ENCODE measurements around the gene C1QL1.
A peak's percentile ranks its signal among the peaks of the same experiment; 100 is the strongest.

C1QL1 gene

GRCh38 chr17:44968225-44969143, at the start of gene C1QL1:
TSS of gene C1QL1 (minus strand) at chr17:44968303. CDS start at chr17:44968048, 255 bp downstream.
- Histone ChIP-seq H3K79me2 (ENCODE audit: control insufficient read depth, insufficient read depth, low read length, unreplicated experiment) (no peaks in the 10 kb centered on the region), H3K27me3 (ENCODE audit: insufficient read depth, low read length) (peaks cover 38% of the 10 kb centered on the region), H3K4me3 (ENCODE audit: low read depth, low read length) (peak within 1 kb of the TSS; percentile 71), H3K4me1 (ENCODE audit: control insufficient read depth, insufficient read depth, low read length, unreplicated experiment) (peaks cover 19% of the 10 kb centered on the region), H3K27ac (ENCODE audit: low read depth, low read length) (no peak within 1 kb of the TSS), H3K36me3 (ENCODE audit: insufficient read depth, low read length) (no peaks in the 10 kb centered on the region), H2AFZ (ENCODE audit: low read length, unreplicated experiment) (peak within 1 kb of the TSS; percentile 34)

DNA sequence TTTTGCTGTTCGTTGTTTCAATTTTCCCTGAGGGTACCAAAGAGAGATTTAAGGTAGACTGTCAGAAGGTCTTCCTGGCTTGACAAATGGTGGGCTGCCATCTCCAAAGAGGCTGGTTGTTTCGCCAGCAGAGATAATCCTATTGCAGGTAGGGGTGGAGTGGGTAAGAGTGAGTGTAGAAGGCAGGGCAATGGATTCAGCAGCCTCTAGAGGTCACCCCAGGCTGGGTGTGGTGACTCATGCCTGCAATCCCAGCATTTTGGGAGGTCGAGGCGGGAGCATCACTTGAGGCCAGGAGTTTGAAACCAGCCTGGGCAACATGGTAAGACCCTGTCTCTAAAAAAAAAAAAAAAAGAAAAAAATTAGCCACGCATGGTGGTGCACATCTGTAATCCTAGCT, 48.7 kb upstream of the C1QL1 start:
- Histone ChIP-seq H3K36me3 (ENCODE audit: insufficient read depth, low read length) (no peaks in the 10 kb centered on the region), H3K27ac (ENCODE audit: low read depth, low read length) (no peak overlapping the region), H3K27me3 (ENCODE audit: insufficient read depth, low read length) (no peaks in the 10 kb centered on the region), H2AFZ (ENCODE audit: low read length, unreplicated experiment) (no peak overlapping the region), H3K4me3 (ENCODE audit: low read depth, low read length) (no peak overlapping the region), H3K4me1 (ENCODE audit: control insufficient read depth, insufficient read depth, low read length, unreplicated experiment) (peaks cover 20% of the 10 kb centered on the region), H3K79me2 (ENCODE audit: control insufficient read depth, insufficient read depth, low read length, unreplicated experiment) (no peaks in the 10 kb centered on the region)

DNA sequence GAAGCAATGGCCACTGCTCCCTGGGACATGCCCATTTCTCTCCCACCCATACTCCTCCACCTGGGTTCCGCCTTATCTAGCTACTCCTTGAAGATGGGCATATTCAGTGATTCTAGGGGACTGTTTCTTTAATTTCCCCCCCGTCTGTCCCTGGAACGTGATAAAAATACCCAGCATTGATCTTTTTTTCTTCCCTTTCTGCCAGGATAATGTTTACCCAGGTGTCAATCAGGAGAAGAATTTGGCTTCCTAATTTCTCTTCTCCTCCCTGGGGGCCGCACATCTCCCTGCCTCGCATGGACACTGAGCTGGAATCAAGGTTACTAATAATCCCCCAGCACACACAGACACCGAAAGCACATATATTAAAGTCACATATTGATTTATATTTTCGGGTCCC, 48.1 kb upstream of the C1QL1 start:
- Histone ChIP-seq H3K4me1 (ENCODE audit: control insufficient read depth, insufficient read depth, low read length, unreplicated experiment) (peaks cover 14% of the 10 kb centered on the region), H3K27ac (ENCODE audit: low read depth, low read length) (no peak overlapping the region), H3K4me3 (ENCODE audit: low read depth, low read length) (no peak overlapping the region), H2AFZ (ENCODE audit: low read length, unreplicated experiment) (no peak overlapping the region), H3K27me3 (ENCODE audit: insufficient read depth, low read length) (no peaks in the 10 kb centered on the region), H3K36me3 (ENCODE audit: insufficient read depth, low read length) (no peaks in the 10 kb centered on the region), H3K79me2 (ENCODE audit: control insufficient read depth, insufficient read depth, low read length, unreplicated experiment) (no peaks in the 10 kb centered on the region)

DNA sequence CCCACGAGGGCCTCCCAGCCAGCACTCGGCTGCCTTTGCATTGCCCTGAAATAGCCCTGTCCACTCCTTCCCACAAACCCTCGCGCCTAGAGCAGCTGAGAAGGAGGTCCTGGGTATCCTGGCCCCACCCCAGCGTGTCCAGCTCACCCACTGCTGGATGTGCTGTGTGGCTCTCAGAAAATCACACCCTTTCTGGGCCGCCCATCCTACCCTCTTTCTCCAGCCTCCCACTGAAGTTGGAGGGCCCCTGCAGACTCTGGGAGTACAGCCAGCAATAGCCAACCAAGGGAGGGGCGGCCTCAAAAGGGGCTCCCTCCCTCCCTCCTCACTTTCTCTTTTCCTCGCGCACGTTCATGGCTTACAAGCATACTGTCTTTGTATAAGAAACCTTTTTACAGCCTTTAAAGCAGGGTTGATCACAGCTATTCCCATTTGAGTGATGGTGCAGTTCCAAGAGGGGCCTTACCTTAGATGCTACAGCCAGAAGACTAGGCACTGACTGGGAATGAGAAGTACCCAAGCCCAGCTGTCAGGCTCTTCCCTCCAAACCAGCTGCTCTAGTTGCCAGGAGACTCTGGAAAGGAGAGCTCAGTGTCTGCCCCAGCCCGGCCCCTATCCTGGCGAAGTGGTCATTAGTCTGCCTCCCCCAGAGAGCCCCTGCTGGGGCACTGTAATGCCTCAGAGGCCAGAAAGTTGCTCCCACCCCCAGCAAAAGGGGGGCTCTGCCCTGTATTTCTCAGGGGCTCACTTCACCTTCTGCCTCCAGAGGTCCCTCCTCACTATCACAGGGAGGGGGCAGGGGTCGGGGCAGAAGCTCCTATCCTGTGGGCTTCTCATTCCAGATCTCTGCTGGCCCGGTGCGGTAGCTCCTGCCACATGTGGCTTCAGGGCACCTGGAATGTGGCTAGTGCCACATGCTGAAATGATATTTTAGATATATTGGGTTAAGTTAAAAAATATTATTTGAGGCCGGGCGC, 45.2 kb upstream of the C1QL1 start:
- Histone ChIP-seq H2AFZ (ENCODE audit: low read length, unreplicated experiment) (no peak overlapping the region), H3K36me3 (ENCODE audit: insufficient read depth, low read length) (no peaks in the 10 kb centered on the region), H3K27me3 (ENCODE audit: insufficient read depth, low read length) (no peaks in the 10 kb centered on the region), H3K79me2 (ENCODE audit: control insufficient read depth, insufficient read depth, low read length, unreplicated experiment) (no peaks in the 10 kb centered on the region), H3K4me1 (ENCODE audit: control insufficient read depth, insufficient read depth, low read length, unreplicated experiment) (peaks cover 4% of the 10 kb centered on the region), H3K27ac (ENCODE audit: low read depth, low read length) (no peak overlapping the region), H3K4me3 (ENCODE audit: low read depth, low read length) (no peak overlapping the region)

- Histone ChIP-seq H3K4me3 (ENCODE audit: low read depth, low read length) (no peak overlapping the region), H2AFZ (ENCODE audit: low read length, unreplicated experiment) (no peak overlapping the region), H3K27ac (ENCODE audit: low read depth, low read length) (no peak overlapping the region), H3K4me1 (ENCODE audit: control insufficient read depth, insufficient read depth, low read length, unreplicated experiment) (no peaks in the 10 kb centered on the region), H3K36me3 (ENCODE audit: insufficient read depth, low read length) (no peaks in the 10 kb centered on the region), H3K27me3 (ENCODE audit: insufficient read depth, low read length) (no peaks in the 10 kb centered on the region), H3K79me2 (ENCODE audit: control insufficient read depth, insufficient read depth, low read length, unreplicated experiment) (no peaks in the 10 kb centered on the region)
These were observed 43.7 kb upstream of the C1QL1 start for GRCh38 chr17:45011767-45012166.

DNA sequence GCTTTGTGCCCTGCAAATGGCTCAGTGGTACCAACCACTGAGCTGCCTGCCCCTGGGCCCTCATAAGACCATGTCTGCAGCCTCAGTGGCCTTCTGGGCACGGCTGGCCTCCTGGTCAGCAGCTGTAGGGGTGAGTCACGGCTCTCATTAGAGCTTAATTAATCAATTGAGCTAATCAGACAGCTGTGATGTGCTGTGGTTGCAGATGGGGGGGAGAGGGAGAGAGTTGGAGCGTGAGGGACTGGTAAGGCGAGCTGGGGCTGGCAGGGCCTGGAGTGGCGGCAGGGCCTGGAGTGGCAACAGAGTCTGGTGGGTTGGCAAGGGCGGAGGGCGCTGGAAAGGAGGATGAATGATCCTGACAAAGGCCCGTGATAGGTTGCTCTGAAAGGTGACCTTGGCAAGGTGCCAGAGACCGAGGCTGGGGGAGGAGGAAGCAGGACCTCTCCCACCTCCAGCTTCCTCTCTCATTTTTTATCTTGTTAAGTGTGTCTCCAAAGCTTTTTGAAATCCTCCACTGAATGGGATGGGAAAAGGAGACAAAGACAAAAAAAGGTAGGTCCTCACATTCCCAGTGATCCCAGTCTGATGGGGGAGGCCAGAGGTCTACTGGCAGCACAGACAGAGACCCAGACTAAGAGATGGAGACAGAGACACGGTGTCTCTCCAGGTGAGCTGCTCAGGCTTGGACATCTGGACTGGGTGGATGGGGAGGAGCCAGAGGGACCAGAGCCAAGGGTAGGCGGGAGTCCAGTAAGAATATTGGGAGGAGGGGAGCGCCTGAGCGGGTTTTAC, 41.8 kb upstream of the C1QL1 start:
- Histone ChIP-seq H3K36me3 (ENCODE audit: insufficient read depth, low read length) (no peaks in the 10 kb centered on the region), H3K27ac (ENCODE audit: low read depth, low read length) (no peak overlapping the region), H3K4me3 (ENCODE audit: low read depth, low read length) (no peak overlapping the region), H2AFZ (ENCODE audit: low read length, unreplicated experiment) (no peak overlapping the region), H3K79me2 (ENCODE audit: control insufficient read depth, insufficient read depth, low read length, unreplicated experiment) (no peaks in the 10 kb centered on the region), H3K4me1 (ENCODE audit: control insufficient read depth, insufficient read depth, low read length, unreplicated experiment) (no peaks in the 10 kb centered on the region), H3K27me3 (ENCODE audit: insufficient read depth, low read length) (peaks cover 7% of the 10 kb centered on the region; the same call in 1 of the 2 replicates)

- no peaks in the 10 kb centered on the region for H3K36me3 ChIP-seq (ENCODE audit: insufficient read depth, low read length)
These were observed 40.1 kb upstream of the C1QL1 start for GRCh38 chr17:45008216-45008615.

DNA sequence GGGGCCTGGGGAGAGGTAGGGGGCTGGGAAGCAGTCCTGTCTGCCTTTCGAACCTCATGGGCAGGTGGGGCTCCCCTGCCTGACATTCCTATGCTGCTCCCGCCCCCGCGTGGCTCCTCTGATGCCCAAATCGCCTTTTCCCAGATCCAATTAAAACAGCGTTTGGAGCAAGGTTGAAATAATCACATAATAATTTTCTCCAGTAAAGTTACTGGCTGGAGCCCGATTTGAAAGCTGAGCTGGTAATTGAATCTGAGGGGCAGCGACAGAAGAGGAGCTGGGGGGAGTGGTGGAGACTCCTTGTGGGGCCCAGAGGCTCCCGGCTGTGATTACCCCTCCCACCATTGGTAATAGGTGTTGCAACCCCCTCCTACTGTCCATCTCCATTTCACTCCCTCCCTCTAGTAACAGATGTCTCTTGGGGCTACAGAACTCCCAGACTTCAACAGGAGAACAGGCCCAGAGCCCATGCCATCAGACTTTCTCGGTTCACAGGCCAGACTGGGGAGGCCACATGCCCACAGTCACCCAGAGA, 38.9 kb upstream of the C1QL1 start:
- H3K27me3 ChIP-seq (ENCODE audit: insufficient read depth, low read length) = peaks cover 7% of the 10 kb centered on the region; the same call in 1 of the 2 replicates
- H3K27ac ChIP-seq (ENCODE audit: low read depth, low read length) = no peak overlapping the region

More at GRCh38 chr17:45008216-45008615, 40.1 kb upstream of the C1QL1 start:
- H2AFZ ChIP-seq (ENCODE audit: low read length, unreplicated experiment) = no peak overlapping the region
- no peak overlapping the region for H3K27ac ChIP-seq (ENCODE audit: low read depth, low read length)
- no peaks in the 10 kb centered on the region for H3K79me2 ChIP-seq (ENCODE audit: control insufficient read depth, insufficient read depth, low read length, unreplicated experiment)
- no peak overlapping the region for H3K4me3 ChIP-seq (ENCODE audit: low read depth, low read length)
- peaks cover 7% of the 10 kb centered on the region; the same call in 1 of the 2 replicates for H3K27me3 ChIP-seq (ENCODE audit: insufficient read depth, low read length)
- H3K4me1 ChIP-seq (ENCODE audit: control insufficient read depth, insufficient read depth, low read length, unreplicated experiment) = no peaks in the 10 kb centered on the region

DNA sequence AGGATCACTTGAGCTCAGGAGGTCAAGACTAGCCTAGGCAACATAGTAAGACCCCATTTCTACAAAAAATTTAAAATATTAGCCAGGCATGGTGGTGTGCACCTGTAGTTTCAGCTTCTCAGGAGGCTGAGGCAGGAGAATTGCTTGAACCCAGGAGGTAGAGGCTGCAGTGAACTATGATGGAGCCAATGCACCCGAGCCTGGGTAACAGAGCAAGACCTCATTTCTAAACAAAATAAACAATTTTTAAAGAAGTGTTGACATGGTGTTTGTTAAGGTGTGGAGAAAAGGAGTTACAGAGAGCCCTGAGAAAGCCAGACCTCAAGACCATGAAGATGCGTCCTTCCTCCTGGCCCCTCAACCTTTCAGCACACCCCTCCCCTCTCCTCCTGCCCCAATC, 37.6 kb upstream of the C1QL1 start:
- H3K27ac ChIP-seq (ENCODE audit: low read depth, low read length) = no peak overlapping the region
- no peak overlapping the region for H2AFZ ChIP-seq (ENCODE audit: low read length, unreplicated experiment)
- peaks cover 7% of the 10 kb centered on the region; the same call in 1 of the 2 replicates for H3K27me3 ChIP-seq (ENCODE audit: insufficient read depth, low read length)
- H3K79me2 ChIP-seq (ENCODE audit: control insufficient read depth, insufficient read depth, low read length, unreplicated experiment) = no peaks in the 10 kb centered on the region
- H3K36me3 ChIP-seq (ENCODE audit: insufficient read depth, low read length) = no peaks in the 10 kb centered on the region
- no peak overlapping the region for H3K4me3 ChIP-seq (ENCODE audit: low read depth, low read length)
- no peaks in the 10 kb centered on the region for H3K4me1 ChIP-seq (ENCODE audit: control insufficient read depth, insufficient read depth, low read length, unreplicated experiment)

More for the DNA sequence above, 38.9 kb upstream of the C1QL1 start:
- Histone ChIP-seq H2AFZ (ENCODE audit: low read length, unreplicated experiment) (no peak overlapping the region), H3K36me3 (ENCODE audit: insufficient read depth, low read length) (no peaks in the 10 kb centered on the region), H3K4me1 (ENCODE audit: control insufficient read depth, insufficient read depth, low read length, unreplicated experiment) (no peaks in the 10 kb centered on the region), H3K4me3 (ENCODE audit: low read depth, low read length) (no peak overlapping the region), H3K79me2 (ENCODE audit: control insufficient read depth, insufficient read depth, low read length, unreplicated experiment) (no peaks in the 10 kb centered on the region)

DNA sequence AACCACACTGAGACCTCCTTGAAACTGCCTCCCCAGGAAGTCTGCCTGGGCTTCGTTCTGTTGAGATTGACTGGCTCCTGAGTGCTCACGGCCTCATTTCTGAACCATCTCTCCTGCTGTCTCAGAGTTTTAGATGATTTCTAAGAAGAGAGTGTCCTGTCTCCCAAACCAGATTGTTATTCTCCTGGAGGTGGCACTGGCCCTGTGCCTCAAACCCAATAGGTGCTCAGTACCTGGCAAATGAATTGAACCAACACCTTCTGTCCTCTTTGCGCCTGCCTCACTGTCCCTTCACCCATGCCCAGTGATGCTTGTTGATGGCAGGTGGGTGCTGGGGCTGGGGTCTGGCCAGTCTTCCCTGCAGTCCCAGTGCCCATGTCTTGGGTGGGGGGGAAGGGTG, 36.3 kb upstream of the C1QL1 start:
- no peaks in the 10 kb centered on the region for H3K36me3 ChIP-seq (ENCODE audit: insufficient read depth, low read length)
- no peaks in the 10 kb centered on the region for H3K4me1 ChIP-seq (ENCODE audit: control insufficient read depth, insufficient read depth, low read length, unreplicated experiment)
- no peaks in the 10 kb centered on the region for H3K79me2 ChIP-seq (ENCODE audit: control insufficient read depth, insufficient read depth, low read length, unreplicated experiment)
- H2AFZ ChIP-seq (ENCODE audit: low read length, unreplicated experiment) = no peak overlapping the region
- no peak overlapping the region for H3K27ac ChIP-seq (ENCODE audit: low read depth, low read length)
- peaks cover 7% of the 10 kb centered on the region; the same call in 1 of the 2 replicates for H3K27me3 ChIP-seq (ENCODE audit: insufficient read depth, low read length)
- H3K4me3 ChIP-seq (ENCODE audit: low read depth, low read length) = no peak overlapping the region

Measured in ACC112 (cell line).